Lower leg skin (tissue), 3 donors: ENCODE measurements around the gene GATB.

Experiments
- POLR2A ChIP-seq, 2 donors: fragments of 450-650 bp; IDR thresholded peaks; one replicate each; pipeline ENCODE4 v1.6.1; 2016 to 2017; ENCODE audit warnings: antibody characterized with exemption in 2 of 2, mild to moderate bottlenecking in 1 of 2, moderate library complexity in 1 of 2
- TF ChIP-seq, protein P1 (sequence below), 3 donors: fragments of 450-650 bp; IDR thresholded peaks; one replicate each; pipeline ENCODE4 v1.5.1; 2016; ENCODE audit warnings: antibody characterized with exemption in 3 of 3, mild to moderate bottlenecking in 3 of 3, moderate library complexity in 2 of 3

- TF ChIP-seq, protein P1, sequence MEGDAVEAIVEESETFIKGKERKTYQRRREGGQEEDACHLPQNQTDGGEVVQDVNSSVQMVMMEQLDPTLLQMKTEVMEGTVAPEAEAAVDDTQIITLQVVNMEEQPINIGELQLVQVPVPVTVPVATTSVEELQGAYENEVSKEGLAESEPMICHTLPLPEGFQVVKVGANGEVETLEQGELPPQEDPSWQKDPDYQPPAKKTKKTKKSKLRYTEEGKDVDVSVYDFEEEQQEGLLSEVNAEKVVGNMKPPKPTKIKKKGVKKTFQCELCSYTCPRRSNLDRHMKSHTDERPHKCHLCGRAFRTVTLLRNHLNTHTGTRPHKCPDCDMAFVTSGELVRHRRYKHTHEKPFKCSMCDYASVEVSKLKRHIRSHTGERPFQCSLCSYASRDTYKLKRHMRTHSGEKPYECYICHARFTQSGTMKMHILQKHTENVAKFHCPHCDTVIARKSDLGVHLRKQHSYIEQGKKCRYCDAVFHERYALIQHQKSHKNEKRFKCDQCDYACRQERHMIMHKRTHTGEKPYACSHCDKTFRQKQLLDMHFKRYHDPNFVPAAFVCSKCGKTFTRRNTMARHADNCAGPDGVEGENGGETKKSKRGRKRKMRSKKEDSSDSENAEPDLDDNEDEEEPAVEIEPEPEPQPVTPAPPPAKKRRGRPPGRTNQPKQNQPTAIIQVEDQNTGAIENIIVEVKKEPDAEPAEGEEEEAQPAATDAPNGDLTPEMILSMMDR (IDR thresholded peaks at IDR 0.05), result no peak
- TF ChIP-seq POLR2A (IDR thresholded peaks at IDR 0.05), result no peak
Measured at GRCh38 chr4:151777471-151777870, 16.7 kb upstream of the GATB start.
